GM18907 (cell line): ENCODE measurements around the gene IDUA.
"Not testable (repeated sequence)": the region's sequence is repeated elsewhere in the genome, so short reads cannot be mapped to it uniquely, and the experiment has no call there.

Source experiments
- ATAC-seq: cut with Tn5 transposase; IDR thresholded peaks from one replicate; pipeline ENCODE4 v1.9.1; 2021; ENCODE audit warnings: mild to moderate bottlenecking, moderate library complexity; ENCODE audit not compliant: unreplicated experiment

Gene IDUA

DNA sequence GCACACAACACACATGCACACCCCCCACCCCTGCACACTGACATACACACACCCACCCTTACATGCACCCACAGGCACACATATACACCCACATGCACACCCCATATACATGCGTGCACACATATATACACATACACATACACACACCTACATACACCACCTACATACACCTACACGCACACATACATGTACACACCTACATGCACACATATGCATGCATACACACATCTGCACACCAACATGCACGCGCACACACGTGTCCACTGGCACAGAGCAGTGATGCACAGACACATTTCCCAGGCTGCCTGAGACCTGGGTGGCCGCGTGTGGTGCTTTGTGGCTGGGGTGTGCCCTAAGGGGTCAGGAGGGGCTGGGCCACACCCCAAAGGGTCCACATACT lies 56.3 kb downstream of the IDUA start:
- no peak for ATAC-seq

DNA sequence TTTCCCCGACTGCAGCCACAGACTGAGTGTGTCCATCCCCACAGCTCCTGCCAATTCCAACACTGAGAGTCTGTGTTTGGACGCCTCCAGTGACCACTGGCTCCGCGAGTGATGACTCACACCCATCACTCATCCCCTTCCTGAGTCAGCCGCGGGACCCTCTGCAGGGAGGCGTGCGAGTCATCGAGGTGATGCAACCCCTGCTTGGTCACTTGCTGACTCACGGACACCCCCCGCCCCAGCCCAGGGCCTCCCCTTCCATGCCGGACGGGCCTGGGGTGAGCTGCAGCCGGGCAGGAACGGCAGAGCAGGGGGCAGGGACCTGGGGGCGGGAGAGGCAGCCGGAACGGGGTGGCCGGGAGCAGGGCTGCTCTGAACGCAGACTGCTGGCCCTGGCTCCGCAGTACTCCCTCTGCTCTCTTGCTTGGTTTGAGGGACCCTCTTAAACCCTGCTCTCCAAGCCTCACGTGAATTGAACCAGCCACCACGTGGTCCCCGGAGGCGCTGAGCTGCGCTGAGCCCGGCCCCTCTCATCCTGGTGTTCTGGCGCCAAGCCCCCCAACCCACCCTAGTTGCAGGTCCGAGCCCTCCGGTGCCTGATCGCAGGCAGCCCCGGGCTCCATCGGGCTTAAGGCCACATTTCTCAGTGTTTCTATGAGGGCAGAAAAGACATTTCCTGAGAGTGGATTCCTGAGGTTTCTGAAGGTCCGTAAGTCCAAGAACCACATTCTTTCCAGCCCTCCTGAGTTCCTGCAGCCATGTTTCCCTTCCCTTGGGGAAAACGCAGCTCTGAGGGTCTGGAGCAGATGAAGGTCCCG lies 57.0 kb downstream of the IDUA start:
- no peak for ATAC-seq

DNA sequence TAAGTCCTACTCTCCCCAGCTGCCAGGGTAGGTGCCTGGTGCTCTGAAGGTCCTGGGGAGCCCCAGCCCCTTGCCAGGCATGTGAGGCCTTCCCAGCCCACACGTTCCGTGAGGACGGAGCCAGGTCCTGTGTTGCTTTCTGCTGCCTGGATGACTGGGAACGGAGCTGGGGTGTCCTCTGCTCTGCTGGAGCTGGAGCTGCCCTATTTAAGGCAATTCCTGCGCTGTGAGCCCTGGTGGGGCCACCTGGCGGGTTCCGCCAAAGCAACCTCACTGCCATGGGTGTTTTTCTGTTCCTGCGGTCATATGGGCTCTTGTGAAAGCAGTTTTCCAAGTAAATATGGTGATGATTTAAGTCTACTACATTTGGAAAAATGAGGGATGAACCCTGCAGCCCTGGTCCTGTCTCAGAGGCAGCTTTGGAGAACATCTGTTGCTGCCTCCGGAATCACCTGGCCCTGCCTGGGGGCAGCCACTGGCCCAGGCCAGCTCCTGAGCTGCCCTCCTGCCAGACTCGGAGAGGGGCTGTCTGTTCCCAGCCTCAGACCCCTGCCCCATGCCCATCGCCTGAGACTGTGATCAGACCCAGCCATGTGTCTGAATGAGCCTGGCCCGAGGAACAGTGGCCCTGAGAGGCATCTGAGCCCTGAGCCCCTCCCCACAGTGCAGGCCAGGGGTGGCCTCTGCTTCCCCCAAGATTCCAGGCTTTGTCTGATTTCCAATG lies 57.8 kb downstream of the IDUA start:
- ATAC-seq = no peak

DNA sequence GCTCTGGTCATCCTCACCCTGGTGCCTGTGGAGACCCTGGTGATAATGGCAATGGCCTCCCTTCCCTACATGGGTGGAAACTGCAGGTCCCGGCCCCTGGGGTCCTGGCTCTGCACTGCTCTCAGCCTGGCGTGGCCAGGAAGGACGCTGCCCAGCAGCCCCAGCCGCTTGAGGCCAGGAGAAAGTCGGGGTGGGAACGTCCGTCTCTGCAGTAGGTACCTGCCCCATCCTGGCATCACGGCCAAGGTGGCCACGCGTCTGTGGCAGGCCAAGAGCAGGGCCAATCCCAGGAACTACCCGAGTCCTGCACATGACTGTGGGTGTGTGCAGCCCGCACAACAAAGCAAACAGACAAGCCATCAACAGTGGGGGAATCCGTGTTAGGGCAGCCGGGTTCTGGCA lies 58.4 kb downstream of the IDUA start:
- ATAC-seq = no peak

DNA sequence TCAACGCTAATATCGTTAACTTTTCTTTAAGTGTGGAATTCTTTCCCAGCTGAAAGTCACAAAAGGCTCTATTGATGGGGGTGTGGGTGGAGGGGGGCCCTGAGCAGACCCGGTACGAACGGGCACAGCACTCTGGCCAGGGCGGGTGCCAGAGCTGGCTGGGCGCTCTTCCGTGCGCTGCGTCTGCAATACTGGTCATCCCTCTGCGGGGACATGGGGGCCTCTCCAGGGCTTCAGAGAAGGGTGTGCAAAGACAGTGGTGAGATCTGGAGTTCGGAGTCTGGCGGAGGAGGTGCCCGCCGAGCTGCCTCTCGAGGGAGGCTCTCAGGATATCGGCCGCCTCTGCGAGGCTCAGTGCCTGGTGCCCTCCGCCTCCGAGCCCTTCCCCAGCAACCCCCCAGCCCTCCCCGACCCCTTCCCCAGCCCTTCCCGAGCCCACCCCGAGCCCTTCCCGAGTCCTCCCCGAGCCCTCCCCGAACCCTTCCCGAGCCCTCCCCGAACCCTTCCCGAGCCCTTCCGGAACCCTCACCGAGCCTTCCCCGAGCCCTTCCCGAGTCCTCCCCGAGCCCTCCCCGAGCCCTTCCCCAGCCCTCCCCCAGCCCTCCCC lies 58.9 kb downstream of the IDUA start:
- no peak for ATAC-seq

DNA sequence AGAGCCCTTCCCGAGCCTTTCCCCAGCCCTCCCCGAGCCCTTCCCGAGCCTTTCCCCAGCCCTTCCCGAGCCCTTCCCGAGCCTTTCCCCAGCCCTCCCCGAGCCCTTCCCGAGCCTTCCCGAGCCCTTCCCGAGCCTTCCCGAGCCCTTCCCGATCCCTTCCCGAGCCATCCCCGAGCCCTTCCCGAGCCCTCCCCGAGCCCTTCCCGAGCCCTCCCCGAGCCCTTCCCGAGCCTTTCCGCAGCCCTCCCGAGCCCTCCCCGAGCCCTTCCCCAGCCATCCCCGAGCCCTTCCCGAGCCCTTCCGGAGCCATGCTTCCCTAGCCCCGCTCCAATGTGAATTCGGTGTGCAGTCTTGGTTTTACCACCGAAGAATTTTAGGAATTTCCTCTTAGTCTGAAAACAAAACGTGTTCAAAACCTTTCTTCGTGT lies 59.8 kb downstream of the IDUA start:
- ATAC-seq = not testable (repeated sequence)

DNA sequence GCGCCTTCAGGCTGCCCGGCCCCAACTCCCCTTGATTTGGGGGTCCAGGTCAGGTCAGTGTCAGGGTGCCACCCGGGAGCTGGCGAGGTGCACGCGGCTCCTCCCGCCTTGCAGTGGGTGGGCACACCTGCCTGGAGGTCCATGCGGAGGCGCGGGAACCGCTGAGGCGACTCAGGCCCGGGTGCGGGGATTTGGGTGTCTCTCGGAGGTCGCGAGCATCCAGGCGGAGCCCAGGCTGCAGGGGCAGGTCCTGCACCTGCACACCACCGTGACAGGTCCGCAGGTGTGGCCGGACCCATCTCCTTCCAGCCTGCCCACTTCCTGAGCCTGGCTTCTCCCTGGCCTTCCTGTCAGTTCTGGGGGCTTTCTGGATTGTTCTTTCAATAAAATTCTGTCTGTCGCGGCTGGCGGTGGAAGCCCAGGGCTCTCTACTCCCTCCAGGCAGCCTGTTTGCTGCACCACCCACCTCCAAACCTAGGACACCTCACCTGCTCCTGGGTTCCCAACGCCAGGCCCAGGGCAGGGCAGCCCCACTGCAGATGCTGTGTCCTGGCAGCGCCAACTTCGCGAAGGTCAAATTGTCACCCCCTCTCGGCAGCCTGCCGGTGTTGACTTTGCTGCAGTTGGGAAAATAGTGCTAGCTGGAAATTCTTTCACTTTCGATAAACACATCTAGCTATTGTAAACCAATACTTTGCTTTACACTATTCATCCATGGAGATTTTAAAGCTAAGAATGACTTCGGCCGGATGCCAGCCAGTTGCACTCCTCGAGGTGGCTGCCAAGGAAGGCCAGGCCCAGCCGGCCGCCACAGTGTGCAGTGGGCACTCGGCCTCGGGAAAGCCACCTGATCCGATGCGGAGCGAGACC lies 60.5 kb downstream of the IDUA start:
- ATAC-seq = no peak

DNA sequence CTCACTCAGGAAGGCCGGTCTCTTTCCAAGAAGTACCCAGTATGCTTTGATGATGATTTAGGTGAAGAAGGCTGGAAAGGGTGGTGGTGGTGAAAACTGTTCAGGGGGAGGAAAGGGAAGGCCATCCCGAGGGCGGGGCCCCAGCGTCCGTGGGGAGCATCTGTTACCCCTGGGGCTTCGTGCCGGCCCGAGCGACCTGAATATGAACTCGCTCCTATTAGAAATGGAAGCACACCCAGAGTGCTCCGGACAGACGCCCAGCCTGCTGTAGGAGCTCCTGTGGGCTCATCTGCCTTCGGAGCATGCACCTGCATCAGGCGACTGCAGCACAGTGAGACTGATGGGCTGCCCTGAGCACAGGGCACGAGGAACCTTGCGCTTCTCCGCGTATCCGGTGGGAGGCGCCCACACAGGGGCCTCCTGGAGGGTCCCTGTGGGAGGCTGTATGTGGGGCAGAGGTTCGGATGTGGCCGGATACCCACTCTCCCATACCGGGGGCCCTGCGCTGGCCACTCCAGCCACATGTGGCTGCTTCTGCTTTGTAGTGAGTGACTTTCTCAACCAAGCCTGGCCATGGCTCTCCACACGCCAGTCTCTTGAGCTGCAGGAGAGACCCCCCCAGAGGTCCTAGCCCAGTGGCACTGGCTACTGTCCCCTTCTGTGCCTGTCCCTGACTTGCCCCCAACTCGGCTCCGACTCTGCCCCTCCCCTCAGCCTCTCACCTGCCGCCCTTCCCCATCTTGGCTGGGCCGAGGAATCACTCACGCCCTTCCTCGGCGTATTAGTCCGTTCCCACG lies 61.3 kb downstream of the IDUA start:
- ATAC-seq = no peak

DNA sequence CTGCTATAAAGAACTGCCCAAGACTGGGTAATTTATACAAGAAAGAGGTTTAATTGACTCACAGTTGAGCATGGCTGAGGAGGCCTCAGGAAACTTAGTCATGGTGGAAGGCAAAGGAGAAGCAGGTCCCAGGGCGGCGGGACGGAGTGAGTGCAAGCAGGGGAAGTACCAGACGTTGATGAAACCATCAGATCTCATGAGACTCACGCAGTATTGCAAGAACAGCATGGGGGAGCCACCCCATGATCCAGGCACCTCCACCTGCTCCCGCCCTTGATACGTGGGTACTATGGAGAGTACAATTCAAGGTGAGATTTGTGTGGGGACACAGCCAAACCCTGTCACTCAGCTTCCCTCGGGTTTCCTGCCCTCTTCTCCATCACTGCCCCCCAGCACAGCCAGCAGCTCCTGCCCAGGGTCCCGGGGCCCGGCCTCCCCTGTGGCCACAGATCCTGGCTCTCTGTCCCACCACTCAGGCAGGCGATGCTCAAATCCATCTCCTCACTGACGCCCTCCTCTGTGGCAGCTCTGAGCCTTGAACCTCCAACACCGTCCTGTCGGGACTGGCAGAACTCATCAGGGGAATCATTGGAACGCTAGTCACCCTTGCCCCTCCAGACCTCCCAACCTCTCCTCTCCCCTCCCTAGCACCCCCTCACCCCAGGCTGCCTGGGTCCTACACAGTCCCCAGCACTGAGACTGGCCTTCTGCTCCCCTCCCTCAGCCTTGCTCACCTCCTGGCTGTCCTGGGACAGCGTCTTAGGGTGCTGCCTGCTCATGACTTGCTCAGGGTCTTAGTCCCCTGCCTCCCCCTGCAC lies 62.1 kb downstream of the IDUA start:
- no peak for ATAC-seq

DNA sequence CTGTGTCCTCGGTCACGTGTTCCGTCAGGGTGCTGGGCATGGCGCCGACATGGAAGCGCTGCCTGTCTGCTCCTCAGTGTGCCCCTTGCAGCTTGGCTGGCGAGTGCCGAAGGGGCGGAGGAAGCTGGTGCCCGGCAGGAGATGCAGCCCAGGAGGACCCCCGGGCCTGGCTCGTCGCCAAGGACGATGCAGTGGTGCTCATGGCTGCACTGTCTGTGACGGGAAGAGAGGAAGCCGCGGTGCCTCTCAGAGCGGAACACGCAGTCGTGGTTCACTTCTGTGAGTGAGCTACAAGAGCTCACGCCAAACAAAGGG lies 62.7 kb downstream of the IDUA start:
- ATAC-seq = no peak

DNA sequence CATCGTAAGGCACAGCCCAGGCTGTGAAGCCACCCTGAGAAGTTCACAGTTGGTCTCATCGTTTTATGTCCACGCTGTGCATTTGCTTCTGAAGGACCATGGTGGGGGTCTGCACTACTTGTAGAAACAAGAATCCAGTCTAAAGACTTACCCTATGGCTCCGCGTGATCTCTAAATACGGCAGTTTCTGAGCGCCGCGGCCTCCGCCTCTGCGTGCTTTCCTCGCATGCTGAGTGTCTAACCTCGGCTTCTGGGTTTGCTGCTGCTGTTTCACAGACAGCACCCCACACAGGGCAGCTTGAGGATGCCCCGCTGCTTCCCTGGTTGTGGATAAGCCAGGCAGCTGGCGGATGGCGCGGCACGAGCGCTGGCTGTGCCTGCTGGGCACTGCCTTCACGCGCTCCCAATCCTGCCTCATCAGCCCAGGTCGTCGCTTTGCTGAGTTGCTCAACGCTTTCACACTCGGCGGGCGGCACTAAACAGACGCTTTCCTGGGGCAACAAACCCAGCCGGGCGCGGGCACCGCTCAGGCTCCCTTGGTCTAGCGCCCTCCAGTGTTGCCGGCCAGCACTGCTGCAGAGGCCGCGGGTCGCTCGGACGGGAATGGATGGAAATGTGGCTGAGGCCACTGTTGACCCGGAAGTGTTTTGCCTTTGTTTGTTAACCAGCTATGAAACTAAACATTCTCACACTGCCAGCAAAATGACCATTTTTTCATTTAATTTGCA lies 63.8 kb downstream of the IDUA start:
- ATAC-seq = no peak

DNA sequence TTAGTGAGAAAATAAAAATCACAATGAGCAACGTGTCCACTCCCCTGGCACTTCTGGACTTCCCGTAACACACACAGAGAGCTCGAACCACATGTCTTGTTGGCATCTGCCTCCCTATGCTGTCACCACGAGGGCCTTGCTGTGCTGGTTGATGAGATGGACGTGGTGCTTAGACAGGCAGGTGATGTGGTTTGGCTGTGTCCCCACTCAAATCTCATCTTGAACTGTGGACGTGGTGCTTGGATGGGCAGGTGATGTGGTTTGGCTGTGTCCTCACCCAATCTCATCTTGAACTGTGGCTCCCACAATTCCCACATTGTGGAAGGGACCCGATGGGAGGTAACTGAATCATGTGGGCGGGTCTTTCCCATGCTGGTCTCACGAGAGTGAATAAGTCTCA lies 64.6 kb downstream of the IDUA start:
- ATAC-seq = no peak

DNA sequence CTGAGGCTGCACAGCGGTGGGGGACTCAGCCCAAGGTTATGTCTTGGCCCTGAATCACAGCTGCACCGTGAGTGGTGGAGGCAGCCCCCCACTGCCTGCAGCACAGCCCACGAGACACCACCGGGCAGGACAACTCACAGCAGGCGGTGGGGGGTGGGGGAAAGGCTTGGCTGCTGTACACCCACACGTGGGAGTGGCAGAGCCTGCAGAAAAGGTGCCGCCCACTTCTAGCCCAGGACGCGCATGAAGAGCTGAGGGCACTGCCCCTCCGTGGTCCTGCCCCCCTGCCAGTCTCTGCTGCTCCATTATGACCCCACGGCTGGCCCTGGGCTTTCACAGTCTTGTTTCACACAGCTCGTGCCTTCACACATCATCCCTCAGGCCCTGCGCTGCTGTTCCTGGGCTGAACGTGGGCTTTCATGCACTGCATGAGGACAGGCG lies 65.4 kb downstream of the IDUA start:
- no peak for ATAC-seq

DNA sequence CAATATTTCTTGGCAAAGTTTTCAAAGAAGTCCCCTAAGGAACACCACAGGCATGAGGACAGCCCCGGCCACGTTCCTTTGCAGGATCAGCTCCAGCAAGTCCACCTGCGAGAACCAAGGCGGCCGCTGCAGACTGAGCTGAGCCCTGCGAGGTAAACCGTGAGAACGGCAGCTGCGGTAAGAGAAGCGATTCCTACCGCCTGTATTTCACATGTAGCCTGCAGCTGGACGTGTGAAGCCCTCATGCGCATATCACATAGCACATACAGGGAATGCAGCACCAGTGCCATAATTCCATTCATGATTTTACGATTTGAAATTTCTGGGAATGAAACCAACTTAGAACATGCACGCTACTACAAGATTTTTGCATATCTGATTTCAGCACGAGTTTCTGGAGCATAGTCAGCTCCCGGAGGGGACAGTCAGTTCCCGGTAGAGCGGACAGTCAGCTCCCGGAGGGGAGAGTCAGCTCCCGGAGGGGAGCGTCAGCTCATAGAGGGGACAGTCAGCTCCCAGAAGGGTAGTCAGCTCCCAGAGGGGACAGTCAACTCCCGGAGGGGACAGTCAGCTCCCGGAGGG lies 66.3 kb downstream of the IDUA start:
- ATAC-seq = no peak

DNA sequence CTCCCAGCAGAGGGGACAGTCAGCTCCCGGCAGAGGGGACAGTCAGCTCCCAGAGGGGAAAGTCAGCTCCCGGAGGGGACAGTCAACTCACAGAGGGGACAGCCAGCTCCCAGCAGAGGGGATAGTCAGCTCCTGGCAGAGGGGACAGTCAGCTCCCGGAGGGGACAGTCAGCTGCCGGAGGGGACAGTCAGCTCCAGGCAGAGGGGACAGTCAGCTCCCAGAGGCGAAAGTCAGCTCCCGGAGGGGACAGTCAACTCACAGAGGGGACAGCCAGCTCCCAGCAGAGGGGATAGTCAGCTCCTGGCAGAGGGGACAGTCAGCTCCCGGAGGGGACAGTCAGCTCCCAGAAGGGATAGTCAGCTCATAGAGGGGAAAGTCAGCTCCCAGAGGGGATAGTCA lies 67.0 kb downstream of the IDUA start:
- ATAC-seq = not testable (repeated sequence)
